GM18951 (cell line): ENCODE measurements around the gene MMGT1.
A peak's percentile ranks its signal among the peaks of the same experiment; 100 is the strongest.

Experiments
- POLR2A ChIP-seq: IDR thresholded peaks from 4 replicates; pipeline ENCODE4 v1.6.1; 2011; ENCODE audit warnings: mild to moderate bottlenecking; ENCODE audit not compliant: insufficient read length, insufficient read depth; ENCODE audit errors: extremely low read depth
- in situ Hi-C: fragments of 300-500 bp; cut with MboI; formaldehyde crosslinking; loops from one replicate; pipeline ENCODE4 v1.12.0; 2022; ENCODE audit warnings: low sequenced_read_pairs, mixed read lengths, inconsistent platforms; ENCODE audit not compliant: unreplicated experiment

The MMGT1 gene

GRCh38 chrX:135973548-135974278 is at the start of gene MMGT1:
Gene MMGT1, minus strand, starts transcription at chrX:135973988. Its CDS starts 313 bp downstream, at chrX:135973675.
- TF ChIP-seq POLR2A: peak; percentile 62
- in situ Hi-C loops: no loop called here

- in situ Hi-C loops: no loop called here
- TF ChIP-seq POLR2A: no peak
Measured at GRCh38 chrX:136021903-136022302, 48.1 kb upstream of the MMGT1 start.

- in situ Hi-C loops: no loop called here
- no peak for TF ChIP-seq POLR2A
Measured at GRCh38 chrX:136021160-136021559, 47.4 kb upstream of the MMGT1 start.

- in situ Hi-C loops: no loop called here
- no peak for TF ChIP-seq POLR2A
Measured at GRCh38 chrX:136019226-136019625, 45.4 kb upstream of the MMGT1 start.

GRCh38 chrX:136016881-136017280 is 43.1 kb upstream of the MMGT1 start:
- in situ Hi-C loops: no loop called here
- TF ChIP-seq POLR2A: no peak

- in situ Hi-C loops: no loop called here
- no peak for TF ChIP-seq POLR2A
Measured at GRCh38 chrX:136015016-136015415, 41.2 kb upstream of the MMGT1 start.

GRCh38 chrX:135988245-135988644 is 14.5 kb upstream of the MMGT1 start:
- no peak for TF ChIP-seq POLR2A
- in situ Hi-C loops: no loop called here

GRCh38 chrX:135985973-135986310 is 12.2 kb upstream of the MMGT1 start:
- in situ Hi-C loops: no loop called here
- no peak for TF ChIP-seq POLR2A

GRCh38 chrX:135985157-135985972 is 11.6 kb upstream of the MMGT1 start, which contains the start of gene SLC9A6:
Gene SLC9A6, plus strand, starts transcription at chrX:135985435. Its CDS starts 224 bp downstream, at chrX:135985659.
- in situ Hi-C loops: no loop called here

GRCh38 chrX:135984791-135985156 is 11.0 kb upstream of the MMGT1 start:
- no peak for TF ChIP-seq POLR2A
- in situ Hi-C loops: no loop called here

More at GRCh38 chrX:135985157-135985972, 11.6 kb upstream of the MMGT1 start, which contains the start of gene SLC9A6:
- TF ChIP-seq POLR2A: peak; percentile 63

- no peak for TF ChIP-seq POLR2A
- in situ Hi-C loops: no loop called here
Measured at GRCh38 chrX:135984256-135984655, 10.5 kb upstream of the MMGT1 start.

GRCh38 chrX:135982860-135983259 is 9.1 kb upstream of the MMGT1 start:
- TF ChIP-seq POLR2A: no peak
- in situ Hi-C loops: no loop called here

- in situ Hi-C loops: no loop called here
- no peak for TF ChIP-seq POLR2A
Measured at GRCh38 chrX:135981668-135982067, 7.9 kb upstream of the MMGT1 start.

GRCh38 chrX:135981010-135981409 is 7.2 kb upstream of the MMGT1 start:
- in situ Hi-C loops: no loop called here
- TF ChIP-seq POLR2A: no peak
